K562 (cell line): ENCODE data around the gene DKKL1. TPM values are rescaled to one million over a fixed set of nuclear protein-coding genes. Genes with fewer than 3 reads are reported as not detected.

Experiments
- AFF4 ChIP-seq: sonication (generic); formaldehyde crosslinking; IDR thresholded peaks from 2 replicates; pipeline ENCODE4 v1.8.0; 2023; ENCODE audit warnings: mild to moderate bottlenecking, missing genetic modification reagents
- CBFA2T2 ChIP-seq: fragments of 450-650 bp; conservative IDR thresholded peaks from 2 replicates; pipeline ENCODE4 v1.6.1; 2017; ENCODE audit warnings: mild to moderate bottlenecking
- HMGN3 ChIP-seq: IDR thresholded peaks from 2 replicates; pipeline ENCODE4 v1.6.1; 2011; ENCODE audit warnings: borderline replicate concordance, low read depth, mild to moderate bottlenecking, mixed read lengths, low read length; ENCODE audit not compliant: insufficient read length; ENCODE audit errors: extremely low read depth
- MBD2 ChIP-seq: sonication (generic); IDR thresholded peaks from 2 replicates; pipeline ENCODE4 v1.6.1; 2016; ENCODE audit warnings: low read depth, borderline replicate concordance
- MTA2 ChIP-seq: fragments of 450-650 bp; IDR thresholded peaks from 2 replicates; pipeline ENCODE4 v1.6.1; 2016; ENCODE audit warnings: low read depth
- NCOR1 ChIP-seq: fragments of 450-650 bp; IDR thresholded peaks from 2 replicates; pipeline ENCODE4 v1.6.1; 2016; ENCODE audit warnings: mild to moderate bottlenecking, moderate library complexity
- NFRKB ChIP-seq: fragments of 450-650 bp; IDR thresholded peaks from 2 replicates; pipeline ENCODE4 v1.6.1; 2016; ENCODE audit warnings: low read depth
- NR1H2 ChIP-seq: sonication (generic); formaldehyde crosslinking; IDR thresholded peaks from 2 replicates; pipeline ENCODE4 v1.4.0; 2020; ENCODE audit warnings: mild to moderate bottlenecking, missing genetic modification reagents
- REST ChIP-seq, 2 experiments: fragments of 450-650 bp; formaldehyde crosslinking in 1 of 2; IDR thresholded peaks; 2 replicates each; pipeline versions ENCODE4 v1.4.0 to v1.6.1; 2014 to 2020; ENCODE audit warnings: mild to moderate bottlenecking in 2 of 2, borderline replicate concordance in 1 of 2, low read depth in 1 of 2
- SIN3B ChIP-seq: fragments of 450-650 bp; IDR thresholded peaks from 2 replicates; pipeline ENCODE4 v1.6.1; 2017; ENCODE audit warnings: low read depth, mild to moderate bottlenecking, moderate library complexity
- TSC22D4 ChIP-seq: fragments of 450-650 bp; IDR thresholded peaks from 2 replicates; pipeline ENCODE4 v1.6.1; 2016; ENCODE audit warnings: missing genetic modification characterization, missing biosample characterization, control low read depth
- ZBTB17 ChIP-seq: fragments of 450-650 bp; formaldehyde crosslinking; IDR thresholded peaks from 2 replicates; pipeline ENCODE4 v1.4.0; 2020; ENCODE audit warnings: mild to moderate bottlenecking
- ZNF589 ChIP-seq: fragments of 200-800 bp; sonication (Bioruptor generic); IDR thresholded peaks from 2 replicates; pipeline ENCODE4 v1.6.1; 2016; ENCODE audit warnings: low read depth, missing genetic modification characterization, missing compliant biosample characterization
- polyA plus RNA-seq, 8 experiments: library from polyadenylated mRNA; depleted of rRNA in 4 of 8; stranded (reverse) in 5 of 8; unstranded in 3 of 8; fragments of >200 nt; fragmentation: Nextera tagmentation in 2 of 8; fragmentation: Illumina TruSeq in 1 of 8; extraction: Ambion mirVana in 2 of 8; extraction: Trizol in 1 of 8; gene quantifications; 2 replicates each; pipeline versions ENCODE4 v1.2.1 to v1.2.3, GENCODE V29; 2011 to 2014; ENCODE audit warnings: inconsistent platforms in 1 of 8, missing spikeins in 1 of 8
- total RNA-seq, 7 experiments: library from RNA; depleted of rRNA in 6 of 7; stranded (reverse); fragments of >200 nt in 6 of 7; fragmentation: Illumina TruSeq in 2 of 7; extraction: Trizol in 2 of 7; gene quantifications; 2 replicates each; pipeline versions ENCODE4 v1.2.1 to v1.2.3, GENCODE V29; 2011 to 2021; ENCODE audit warnings: low replicate concordance in 1 of 7
- TF ChIP-seq, protein P1 (sequence below): IDR thresholded peaks from 2 replicates; pipeline ENCODE4 v1.6.1; 2016; ENCODE audit warnings: missing genetic modification characterization, missing compliant biosample characterization

Gene DKKL1
- total and polyA plus RNA-seq, 9 of the 15 experiments (the other 6 are each of a cell fraction or from before 2014, with no cell fraction given): 0.15 to 1.7 (median 0.52) TPM

DNA sequence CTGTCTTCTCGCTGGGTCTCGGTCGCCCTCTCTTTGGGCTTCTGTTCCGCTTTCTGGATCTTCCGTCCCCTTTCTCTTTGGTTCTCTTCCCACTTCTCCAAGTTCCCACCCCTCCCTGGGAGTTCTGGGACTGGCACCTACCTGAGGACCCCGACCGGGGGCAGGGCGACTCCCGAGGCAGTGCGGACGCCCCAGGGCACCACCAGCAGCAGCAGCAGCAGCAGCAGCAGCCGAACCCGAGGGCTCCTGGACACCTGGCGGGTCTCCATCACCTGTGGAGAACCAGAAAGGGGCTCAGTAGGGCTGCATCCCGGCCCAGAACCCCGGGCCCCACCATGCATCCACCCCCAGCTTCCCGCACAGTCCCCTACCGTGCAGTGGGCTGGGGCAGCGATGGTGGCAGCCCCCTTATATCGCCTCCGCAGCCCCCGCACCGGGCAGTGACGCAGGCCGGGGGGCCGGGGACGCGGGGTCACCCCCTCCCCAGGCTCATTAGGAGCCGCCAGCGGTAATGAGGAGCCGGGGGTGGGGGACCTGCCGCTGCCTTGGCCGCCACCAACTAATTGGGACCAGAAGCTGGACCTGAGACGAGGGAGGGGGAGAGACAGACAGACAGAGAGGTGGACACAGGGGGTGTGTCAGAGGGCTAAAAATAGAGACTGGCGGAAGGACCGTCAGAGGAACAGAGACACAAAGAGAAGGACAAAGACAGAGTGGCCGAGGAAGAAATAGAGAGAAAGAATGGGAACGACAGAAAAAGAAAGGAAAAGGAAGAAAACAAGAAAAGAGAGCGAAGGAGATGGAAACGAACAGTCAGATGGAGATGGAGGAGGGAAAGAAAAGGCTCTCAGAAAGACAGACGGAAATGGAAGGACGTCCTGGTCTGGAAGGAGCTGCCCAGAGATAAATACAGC, 59.7 kb downstream of the DKKL1 start, which contains the start of gene PTH2 (continued):
- TF ChIP-seq, protein P1, sequence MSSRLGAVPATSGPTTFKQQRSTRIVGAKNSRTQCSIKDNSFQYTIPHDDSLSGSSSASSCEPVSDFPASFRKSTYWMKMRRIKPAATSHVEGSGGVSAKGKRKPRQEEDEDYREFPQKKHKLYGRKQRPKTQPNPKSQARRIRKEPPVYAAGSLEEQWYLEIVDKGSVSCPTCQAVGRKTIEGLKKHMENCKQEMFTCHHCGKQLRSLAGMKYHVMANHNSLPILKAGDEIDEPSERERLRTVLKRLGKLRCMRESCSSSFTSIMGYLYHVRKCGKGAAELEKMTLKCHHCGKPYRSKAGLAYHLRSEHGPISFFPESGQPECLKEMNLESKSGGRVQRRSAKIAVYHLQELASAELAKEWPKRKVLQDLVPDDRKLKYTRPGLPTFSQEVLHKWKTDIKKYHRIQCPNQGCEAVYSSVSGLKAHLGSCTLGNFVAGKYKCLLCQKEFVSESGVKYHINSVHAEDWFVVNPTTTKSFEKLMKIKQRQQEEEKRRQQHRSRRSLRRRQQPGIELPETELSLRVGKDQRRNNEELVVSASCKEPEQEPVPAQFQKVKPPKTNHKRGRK (tag): peak; percentile 93
- no peak for TF ChIP-seq NCOR1
- TF ChIP-seq SIN3B: no peak
- no peak for TF ChIP-seq MBD2
- no peak for TF ChIP-seq CBFA2T2
- TF ChIP-seq AFF4: no peak
- TF ChIP-seq TSC22D4 (tag): no peak
- no peak for TF ChIP-seq HMGN3
- TF ChIP-seq ZNF589 (CRISPR knock-in tag): no peak
- no peak for TF ChIP-seq ZBTB17 (CRISPR knock-in tag)
- peak; percentile 35; the same call in 1 of the 2 replicates for TF ChIP-seq MTA2
- TF ChIP-seq NFRKB: no peak; the same call in 1 of the 2 replicates
- no peak for TF ChIP-seq REST (IDR thresholded peaks at IDR 0.05; ENCODE audit: borderline replicate concordance)
- TF ChIP-seq REST (CRISPR knock-in tag; IDR thresholded peaks at IDR 0.05; ENCODE audit: low read depth): no peak
- no peak for TF ChIP-seq NR1H2 (CRISPR knock-in tag)
